ENCODE measurements around the gene PFKP. TPM values are rescaled to one million over a fixed set of nuclear protein-coding genes. Genes with fewer than 3 reads are reported as not detected.

The PFKP gene
- total RNA-seq, 1 experiment from 2014 or later = 91.3 TPM

- Histone ChIP-seq H3K4me3 (ENCODE audit: low read length) (no peak overlapping the region), H3K79me2 (ENCODE audit: low read length) (no peaks in the 10 kb centered on the region), H2AFZ (ENCODE audit: low read length) (no peak overlapping the region), H3K27me3 (ENCODE audit: low read length) (no peaks in the 10 kb centered on the region), H3K36me3 (ENCODE audit: insufficient read depth, low read length) (peaks cover 78% of the 10 kb centered on the region), H3K9me3 (ENCODE audit: low read length) (no peaks in the 10 kb centered on the region), H4K20me1 (ENCODE audit: insufficient read depth, low read depth, low read length) (peaks cover 4% of the 10 kb centered on the region; the same call in 1 of the 2 replicates), H3K9me2 (replicated peaks; ENCODE audit: insufficient read depth, low read length) (no peaks in the 10 kb centered on the region), H3K4me1 (ENCODE audit: low read length) (no peaks in the 10 kb centered on the region), H3K4me2 (ENCODE audit: low read depth, low read length, poor library complexity, severe bottlenecking) (no peak overlapping the region), H3K9ac (ENCODE audit: low read length) (no peak overlapping the region), H3K27ac (ENCODE audit: low read length) (no peak overlapping the region)
- DNase-seq = no peak
Observed at GRCh38 chr10:3136763-3137611, 69.6 kb downstream of the PFKP start.

- H3K4me3 ChIP-seq (ENCODE audit: low read length) = no peak overlapping the region
- H3K79me2 ChIP-seq (ENCODE audit: low read length) = no peaks in the 10 kb centered on the region
- no peaks in the 10 kb centered on the region for H3K27me3 ChIP-seq (ENCODE audit: low read length)
- peaks cover 68% of the 10 kb centered on the region for H3K36me3 ChIP-seq (ENCODE audit: insufficient read depth, low read length)
- no peak overlapping the region for H3K9ac ChIP-seq (ENCODE audit: low read length)
- H2AFZ ChIP-seq (ENCODE audit: low read length) = no peak overlapping the region
- no peak overlapping the region for H3K27ac ChIP-seq (ENCODE audit: low read length)
- H3K4me2 ChIP-seq (ENCODE audit: low read depth, low read length, poor library complexity, severe bottlenecking) = no peak overlapping the region
- no peaks in the 10 kb centered on the region for H3K9me3 ChIP-seq (ENCODE audit: low read length)
- H4K20me1 ChIP-seq (ENCODE audit: insufficient read depth, low read depth, low read length) = peaks cover 4% of the 10 kb centered on the region; the same call in 1 of the 2 replicates
- no peaks in the 10 kb centered on the region for H3K9me2 ChIP-seq (replicated peaks; ENCODE audit: insufficient read depth, low read length)
- no peak for DNase-seq
- H3K4me1 ChIP-seq (ENCODE audit: low read length) = no peaks in the 10 kb centered on the region
Observed at GRCh38 chr10:3137958-3138726, 70.8 kb downstream of the PFKP start.

- H3K9me3 ChIP-seq (ENCODE audit: low read length) = no peaks in the 10 kb centered on the region
- no peak overlapping the region for H2AFZ ChIP-seq (ENCODE audit: low read length)
- peaks cover 4% of the 10 kb centered on the region; the same call in 1 of the 2 replicates for H4K20me1 ChIP-seq (ENCODE audit: insufficient read depth, low read depth, low read length)
- peaks cover 70% of the 10 kb centered on the region for H3K36me3 ChIP-seq (ENCODE audit: insufficient read depth, low read length)
- no peak overlapping the region for H3K4me2 ChIP-seq (ENCODE audit: low read depth, low read length, poor library complexity, severe bottlenecking)
- no peak overlapping the region for H3K27ac ChIP-seq (ENCODE audit: low read length)
- no peaks in the 10 kb centered on the region for H3K27me3 ChIP-seq (ENCODE audit: low read length)
- no peak overlapping the region for H3K4me3 ChIP-seq (ENCODE audit: low read length)
- no peaks in the 10 kb centered on the region for H3K79me2 ChIP-seq (ENCODE audit: low read length)
- no peak overlapping the region for H3K9ac ChIP-seq (ENCODE audit: low read length)
- DNase-seq = no peak
- H3K9me2 ChIP-seq (replicated peaks; ENCODE audit: insufficient read depth, low read length) = no peaks in the 10 kb centered on the region
- no peaks in the 10 kb centered on the region for H3K4me1 ChIP-seq (ENCODE audit: low read length)
Observed at GRCh38 chr10:3139216-3139910, 72.0 kb downstream of the PFKP start.

GRCh38 chr10:3140280-3140679 lies 72.9 kb downstream of the PFKP start:
- H3K27me3 ChIP-seq (ENCODE audit: low read length) = no peaks in the 10 kb centered on the region
- no peaks in the 10 kb centered on the region for H3K9me2 ChIP-seq (replicated peaks; ENCODE audit: insufficient read depth, low read length)
- peaks cover 65% of the 10 kb centered on the region for H3K36me3 ChIP-seq (ENCODE audit: insufficient read depth, low read length)
- H3K9me3 ChIP-seq (ENCODE audit: low read length) = no peaks in the 10 kb centered on the region
- H2AFZ ChIP-seq (ENCODE audit: low read length) = no peak overlapping the region
- H4K20me1 ChIP-seq (ENCODE audit: insufficient read depth, low read depth, low read length) = peaks cover 4% of the 10 kb centered on the region; the same call in 1 of the 2 replicates
- no peak for DNase-seq
- H3K4me2 ChIP-seq (ENCODE audit: low read depth, low read length, poor library complexity, severe bottlenecking) = no peak overlapping the region
- no peaks in the 10 kb centered on the region for H3K79me2 ChIP-seq (ENCODE audit: low read length)
- no peak overlapping the region for H3K4me3 ChIP-seq (ENCODE audit: low read length)
- no peak overlapping the region for H3K27ac ChIP-seq (ENCODE audit: low read length)
- H3K9ac ChIP-seq (ENCODE audit: low read length) = no peak overlapping the region
- no peaks in the 10 kb centered on the region for H3K4me1 ChIP-seq (ENCODE audit: low read length)

GRCh38 chr10:3141351-3142005 lies 74.1 kb downstream of the PFKP start:
- no peaks in the 10 kb centered on the region for H3K79me2 ChIP-seq (ENCODE audit: low read length)
- H3K27me3 ChIP-seq (ENCODE audit: low read length) = no peaks in the 10 kb centered on the region
- no peak for DNase-seq
- no peaks in the 10 kb centered on the region for H3K9me2 ChIP-seq (replicated peaks; ENCODE audit: insufficient read depth, low read length)
- H3K4me1 ChIP-seq (ENCODE audit: low read length) = no peaks in the 10 kb centered on the region
- peaks cover 56% of the 10 kb centered on the region for H3K36me3 ChIP-seq (ENCODE audit: insufficient read depth, low read length)
- H2AFZ ChIP-seq (ENCODE audit: low read length) = no peak overlapping the region
- peaks cover 4% of the 10 kb centered on the region; the same call in 1 of the 2 replicates for H4K20me1 ChIP-seq (ENCODE audit: insufficient read depth, low read depth, low read length)
- H3K9me3 ChIP-seq (ENCODE audit: low read length) = no peaks in the 10 kb centered on the region
- H3K4me3 ChIP-seq (ENCODE audit: low read length) = no peak overlapping the region
- no peak overlapping the region for H3K4me2 ChIP-seq (ENCODE audit: low read depth, low read length, poor library complexity, severe bottlenecking)
- no peak overlapping the region for H3K27ac ChIP-seq (ENCODE audit: low read length)
- H3K9ac ChIP-seq (ENCODE audit: low read length) = no peak overlapping the region

- Histone ChIP-seq H3K4me3 (ENCODE audit: low read length) (no peak overlapping the region), H3K27ac (ENCODE audit: low read length) (no peak overlapping the region), H3K9ac (ENCODE audit: low read length) (no peak overlapping the region), H3K9me2 (replicated peaks; ENCODE audit: insufficient read depth, low read length) (no peaks in the 10 kb centered on the region), H3K36me3 (ENCODE audit: insufficient read depth, low read length) (peaks cover 53% of the 10 kb centered on the region), H3K27me3 (ENCODE audit: low read length) (no peaks in the 10 kb centered on the region), H3K4me2 (ENCODE audit: low read depth, low read length, poor library complexity, severe bottlenecking) (no peak overlapping the region), H2AFZ (ENCODE audit: low read length) (no peak overlapping the region), H3K9me3 (ENCODE audit: low read length) (no peaks in the 10 kb centered on the region), H4K20me1 (ENCODE audit: insufficient read depth, low read depth, low read length) (peaks cover 4% of the 10 kb centered on the region; the same call in 1 of the 2 replicates), H3K4me1 (ENCODE audit: low read length) (no peaks in the 10 kb centered on the region), H3K79me2 (ENCODE audit: low read length) (no peaks in the 10 kb centered on the region)
- no peak for DNase-seq
Observed at GRCh38 chr10:3142146-3142875, 75.0 kb downstream of the PFKP start.

GRCh38 chr10:3143366-3143765 lies 76.0 kb downstream of the PFKP start:
- Histone ChIP-seq H3K4me2 (ENCODE audit: low read depth, low read length, poor library complexity, severe bottlenecking) (no peak overlapping the region), H3K4me3 (ENCODE audit: low read length) (no peak overlapping the region), H3K27me3 (ENCODE audit: low read length) (no peaks in the 10 kb centered on the region), H3K9ac (ENCODE audit: low read length) (no peak overlapping the region), H3K27ac (ENCODE audit: low read length) (no peak overlapping the region), H3K9me3 (ENCODE audit: low read length) (no peaks in the 10 kb centered on the region), H3K4me1 (ENCODE audit: low read length) (no peaks in the 10 kb centered on the region), H3K9me2 (replicated peaks; ENCODE audit: insufficient read depth, low read length) (no peaks in the 10 kb centered on the region), H2AFZ (ENCODE audit: low read length) (no peak overlapping the region), H3K36me3 (ENCODE audit: insufficient read depth, low read length) (peaks cover 43% of the 10 kb centered on the region), H4K20me1 (ENCODE audit: insufficient read depth, low read depth, low read length) (peaks cover 4% of the 10 kb centered on the region; the same call in 1 of the 2 replicates), H3K79me2 (ENCODE audit: low read length) (no peaks in the 10 kb centered on the region)
- DNase-seq = no peak

All from Karpas-422 (cell line).